ENCODE measurements around the gene NEK1. TPM values are rescaled to one million over a fixed set of nuclear protein-coding genes. Genes with fewer than 3 reads are reported as not detected.
A peak's percentile ranks its signal among the peaks of the same experiment; 100 is the strongest.
"Not testable (repeated sequence)": the region's sequence is repeated elsewhere in the genome, so short reads cannot be mapped to it uniquely, and the experiment has no call there.

The NEK1 gene
- total and polyA plus RNA-seq, 7 experiments from 2014 or later, result 7.8 to 21.0 (median 13.9) TPM

- Mint-ChIP-seq H3K27ac (peak overlapping the region in 2 of 9 donors; percentile 5 to 17), H3K9me3 (no peaks in the 10 kb centered on the region), H3K4me1 (peaks cover 0 to 9% (median 0%) of the 10 kb centered on the region in 7 donors), H3K4me3 (no peak overlapping the region), H3K27me3 (no peaks in the 10 kb centered on the region), H3K36me3 (peaks cover 0 to 45% (median 16%) of the 10 kb centered on the region in 5 donors)
- Histone ChIP-seq H3K4me3 (ENCODE audit: low read length) (no peak overlapping the region), H3K27ac (ENCODE audit: low read depth, low read length) (no peak overlapping the region), H3K9me3 (ENCODE audit: control insufficient read depth in 2 of 3, low read length in 3 of 3) (no peaks in the 10 kb centered on the region), H3K27me3 (ENCODE audit: control insufficient read depth in 2 of 2, insufficient read depth in 2 of 2, low read length in 2 of 2) (no peaks in the 10 kb centered on the region), H3K4me1 (ENCODE audit: control insufficient read depth in 2 of 2, insufficient read depth in 2 of 2, low read length in 2 of 2) (no peaks in the 10 kb centered on the region), H3K36me3 (ENCODE audit: control insufficient read depth in 2 of 3, insufficient read depth in 3 of 3, low read length in 3 of 3) (no peaks in the 10 kb centered on the region)
- DNase-seq (no peak), ATAC-seq (no peak)
- intact Hi-C loops (cut with micrococcal nuclease), result no loop called here
- CTCF ChIA-PET, result interaction anchor here (1.1 kb wide), 1 partner anchor 13 kb away, joined by 5 read pairs; no protein-coding TSS in a partner anchor
- POLR2A ChIA-PET, result no interaction called here
Observed at GRCh38 chr4:169436734-169437133, 175.6 kb downstream of the NEK1 start.

DNA sequence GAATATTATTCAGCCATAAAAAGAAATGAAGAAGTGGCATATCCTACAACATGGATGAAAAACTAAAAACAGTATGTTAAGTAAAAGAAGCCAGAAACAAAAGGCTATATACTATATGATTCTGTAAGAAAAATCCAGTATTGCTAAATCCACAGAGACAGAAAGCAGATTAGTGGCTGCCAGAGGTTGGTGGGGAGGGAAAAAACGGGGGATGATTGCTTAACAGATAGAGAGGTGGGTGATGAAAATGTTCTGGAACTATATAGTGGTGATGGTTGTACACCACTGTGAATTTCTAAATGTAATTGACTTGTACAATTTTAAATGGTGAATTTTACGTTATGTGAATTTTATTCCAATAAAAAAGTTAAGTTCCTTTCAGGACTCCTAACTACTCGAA lies 184.0 kb downstream of the NEK1 start:
- ChIA-PET POLR2A (no interaction called here), CTCF (no interaction called here)
- H3K4me1 ChIP-seq (ENCODE audit: control insufficient read depth in 2 of 2, insufficient read depth in 2 of 2, low read length in 2 of 2), result no peaks in the 10 kb centered on the region
- H3K9me3 Mint-ChIP-seq, result peaks cover 0 to 3% (median 0%) of the 10 kb centered on the region in 11 donors
- H3K4me1 Mint-ChIP-seq, result peaks cover 0 to 6% (median 0%) of the 10 kb centered on the region in 7 donors
- no peaks in the 10 kb centered on the region for H3K27me3 ChIP-seq (ENCODE audit: control insufficient read depth in 2 of 2, insufficient read depth in 2 of 2, low read length in 2 of 2)
- H3K4me3 Mint-ChIP-seq, result no peak overlapping the region
- no peak overlapping the region for H3K4me3 ChIP-seq (ENCODE audit: low read length)
- intact Hi-C loops (cut with micrococcal nuclease), result no loop called here
- peaks cover 5 to 48% (median 34%) of the 10 kb centered on the region in 5 donors for H3K36me3 Mint-ChIP-seq
- no peak overlapping the region for H3K27ac ChIP-seq (ENCODE audit: low read depth, low read length)
- DNase-seq, result no peak
- no peak overlapping the region for H3K27ac Mint-ChIP-seq
- H3K9me3 ChIP-seq (ENCODE audit: control insufficient read depth in 2 of 3, low read length in 3 of 3), result no peaks in the 10 kb centered on the region
- no peaks in the 10 kb centered on the region for H3K27me3 Mint-ChIP-seq
- H3K36me3 ChIP-seq (ENCODE audit: control insufficient read depth in 2 of 3, insufficient read depth in 3 of 3, low read length in 3 of 3), result peaks cover 0 to 6% (median 5%) of the 10 kb centered on the region in 3 experiments
- ATAC-seq, result no peak

GRCh38 chr4:169427727-169428126 lies 184.7 kb downstream of the NEK1 start:
- H3K4me3 Mint-ChIP-seq; H3K36me3 ChIP-seq (ENCODE audit: control insufficient read depth in 2 of 3, insufficient read depth in 3 of 3, low read length in 3 of 3); H3K4me3 ChIP-seq (ENCODE audit: low read length); CTCF ChIA-PET; ATAC-seq; H3K27ac Mint-ChIP-seq; H3K27me3 Mint-ChIP-seq; H3K4me1 Mint-ChIP-seq; DNase-seq; intact Hi-C loops (cut with micrococcal nuclease); H3K4me1 ChIP-seq (ENCODE audit: control insufficient read depth in 2 of 2, insufficient read depth in 2 of 2, low read length in 2 of 2); H3K9me3 ChIP-seq (ENCODE audit: control insufficient read depth in 2 of 3, low read length in 3 of 3); H3K27me3 ChIP-seq (ENCODE audit: control insufficient read depth in 2 of 2, insufficient read depth in 2 of 2, low read length in 2 of 2); H3K9me3 Mint-ChIP-seq; H3K27ac ChIP-seq (ENCODE audit: low read depth, low read length); POLR2A ChIA-PET: not testable (repeated sequence)
- H3K36me3 Mint-ChIP-seq, result peaks cover 5 to 49% (median 35%) of the 10 kb centered on the region in 5 donors

DNA sequence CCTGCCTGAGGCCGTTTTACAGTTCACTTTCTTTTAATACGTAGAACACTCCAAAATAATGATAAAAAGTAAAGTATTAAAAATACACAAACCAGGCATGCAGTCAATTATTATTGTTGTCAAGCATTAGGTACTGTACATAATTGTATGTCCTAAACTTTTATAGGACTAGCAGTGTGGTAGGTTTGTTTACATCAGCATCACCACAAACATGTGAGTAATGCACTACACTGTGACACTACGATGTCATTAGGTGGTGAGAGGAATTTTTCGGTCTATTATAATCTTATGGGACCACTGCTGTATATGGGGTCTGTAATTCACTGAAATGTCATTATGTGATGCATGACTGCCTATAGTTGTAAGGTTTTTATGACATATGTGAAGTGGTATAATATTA lies 192.1 kb downstream of the NEK1 start:
- ChIA-PET CTCF (no interaction called here), POLR2A (no interaction called here)
- H3K9me3 Mint-ChIP-seq, result peaks cover 0 to 2% (median 0%) of the 10 kb centered on the region in 11 donors
- H3K9me3 ChIP-seq (ENCODE audit: control insufficient read depth in 2 of 3, low read length in 3 of 3), result no peaks in the 10 kb centered on the region
- no peaks in the 10 kb centered on the region for H3K27me3 ChIP-seq (ENCODE audit: control insufficient read depth in 2 of 2, insufficient read depth in 2 of 2, low read length in 2 of 2)
- peaks cover 5 to 59% (median 33%) of the 10 kb centered on the region in 5 donors for H3K36me3 Mint-ChIP-seq
- intact Hi-C loops (cut with micrococcal nuclease), result no loop called here
- H3K4me3 ChIP-seq (ENCODE audit: low read length), result no peak overlapping the region
- DNase-seq (no peak), ATAC-seq (no peak)
- no peak overlapping the region for H3K27ac Mint-ChIP-seq
- H3K4me3 Mint-ChIP-seq, result no peak overlapping the region
- peaks cover 0 to 19% (median 0%) of the 10 kb centered on the region in 7 donors for H3K4me1 Mint-ChIP-seq
- H3K36me3 ChIP-seq (ENCODE audit: control insufficient read depth in 2 of 3, insufficient read depth in 3 of 3, low read length in 3 of 3), result peaks cover 0 to 6% (median 5%) of the 10 kb centered on the region in 3 experiments
- H3K27ac ChIP-seq (ENCODE audit: low read depth, low read length), result no peak overlapping the region
- no peaks in the 10 kb centered on the region for H3K4me1 ChIP-seq (ENCODE audit: control insufficient read depth in 2 of 2, insufficient read depth in 2 of 2, low read length in 2 of 2)
- no peaks in the 10 kb centered on the region for H3K27me3 Mint-ChIP-seq

GRCh38 chr4:169418846-169419245 lies 193.5 kb downstream of the NEK1 start:
- Histone ChIP-seq H3K9me3 (ENCODE audit: control insufficient read depth in 2 of 3, low read length in 3 of 3) (no peaks in the 10 kb centered on the region), H3K27me3 (ENCODE audit: control insufficient read depth in 2 of 2, insufficient read depth in 2 of 2, low read length in 2 of 2) (no peaks in the 10 kb centered on the region), H3K4me1 (ENCODE audit: control insufficient read depth in 2 of 2, insufficient read depth in 2 of 2, low read length in 2 of 2) (no peaks in the 10 kb centered on the region), H3K36me3 (ENCODE audit: control insufficient read depth in 2 of 3, insufficient read depth in 3 of 3, low read length in 3 of 3) (no peaks in the 10 kb centered on the region), H3K27ac (ENCODE audit: low read depth, low read length) (no peak overlapping the region), H3K4me3 (ENCODE audit: low read length) (no peak overlapping the region)
- ATAC-seq (no peak), DNase-seq (no peak)
- intact Hi-C loops (cut with micrococcal nuclease), result no loop called here
- peaks cover 0 to 47% (median 26%) of the 10 kb centered on the region in 5 donors for H3K36me3 Mint-ChIP-seq
- no peaks in the 10 kb centered on the region for H3K27me3 Mint-ChIP-seq
- peaks cover 0 to 19% (median 0%) of the 10 kb centered on the region in 7 donors for H3K4me1 Mint-ChIP-seq
- POLR2A ChIA-PET, result no interaction called here
- CTCF ChIA-PET, result no interaction called here
- H3K9me3 Mint-ChIP-seq, result peaks cover 0 to 2% (median 0%) of the 10 kb centered on the region in 11 donors
- H3K27ac Mint-ChIP-seq, result no peak overlapping the region
- H3K4me3 Mint-ChIP-seq, result no peak overlapping the region

GRCh38 chr4:169417629-169418282 lies 194.6 kb downstream of the NEK1 start:
- Mint-ChIP-seq H3K4me1 (peaks cover 0 to 20% (median 1%) of the 10 kb centered on the region in 7 donors), H3K27ac (no peak overlapping the region), H3K4me3 (no peak overlapping the region), H3K36me3 (peaks cover 0 to 47% (median 26%) of the 10 kb centered on the region in 5 donors), H3K9me3 (peaks cover 0 to 2% (median 0%) of the 10 kb centered on the region in 11 donors), H3K27me3 (no peaks in the 10 kb centered on the region)
- Histone ChIP-seq H3K27ac (ENCODE audit: low read depth, low read length) (no peak overlapping the region), H3K4me3 (ENCODE audit: low read length) (no peak overlapping the region), H3K4me1 (ENCODE audit: control insufficient read depth in 2 of 2, insufficient read depth in 2 of 2, low read length in 2 of 2) (peaks cover 0 to 1% of the 10 kb centered on the region in 2 donors), H3K36me3 (ENCODE audit: control insufficient read depth in 2 of 3, insufficient read depth in 3 of 3, low read length in 3 of 3) (no peaks in the 10 kb centered on the region), H3K9me3 (ENCODE audit: control insufficient read depth in 2 of 3, low read length in 3 of 3) (no peaks in the 10 kb centered on the region), H3K27me3 (ENCODE audit: control insufficient read depth in 2 of 2, insufficient read depth in 2 of 2, low read length in 2 of 2) (no peaks in the 10 kb centered on the region)
- ChIA-PET CTCF (interaction anchor here (0.6 kb wide), 1 partner anchor 478 kb away, joined by 5 read pairs; no protein-coding TSS in a partner anchor), POLR2A (interaction anchor here (0.6 kb wide), 1 partner anchor 218 kb away, joined by 5 read pairs; no protein-coding TSS in a partner anchor)
- no peak for DNase-seq
- ATAC-seq, result no peak
- intact Hi-C loops (cut with micrococcal nuclease), result no loop called here

GRCh38 chr4:169416997-169417396 lies 195.4 kb downstream of the NEK1 start:
- CTCF ChIA-PET, result no interaction called here
- peaks cover 0 to 2% (median 0%) of the 10 kb centered on the region in 11 donors for H3K9me3 Mint-ChIP-seq
- intact Hi-C loops (cut with micrococcal nuclease), result no loop called here
- no peaks in the 10 kb centered on the region for H3K27me3 Mint-ChIP-seq
- Histone ChIP-seq H3K27me3 (ENCODE audit: control insufficient read depth in 2 of 2, insufficient read depth in 2 of 2, low read length in 2 of 2) (no peaks in the 10 kb centered on the region), H3K4me3 (ENCODE audit: low read length) (no peak overlapping the region), H3K4me1 (ENCODE audit: control insufficient read depth in 2 of 2, insufficient read depth in 2 of 2, low read length in 2 of 2) (peaks cover 0 to 9% of the 10 kb centered on the region in 2 donors), H3K36me3 (ENCODE audit: control insufficient read depth in 2 of 3, insufficient read depth in 3 of 3, low read length in 3 of 3) (no peaks in the 10 kb centered on the region), H3K27ac (ENCODE audit: low read depth, low read length) (no peak overlapping the region), H3K9me3 (ENCODE audit: control insufficient read depth in 2 of 3, low read length in 3 of 3) (no peaks in the 10 kb centered on the region)
- H3K4me1 Mint-ChIP-seq, result peaks cover 2 to 27% (median 9%) of the 10 kb centered on the region in 7 donors
- peaks cover 0 to 39% (median 22%) of the 10 kb centered on the region in 5 donors for H3K36me3 Mint-ChIP-seq
- POLR2A ChIA-PET, result interaction anchor here (0.6 kb wide), 1 partner anchor 217 kb away, joined by 5 read pairs; no protein-coding TSS in a partner anchor
- no peak overlapping the region for H3K4me3 Mint-ChIP-seq
- DNase-seq (no peak), ATAC-seq (no peak)
- no peak overlapping the region for H3K27ac Mint-ChIP-seq

All from naive thymus-derived CD4-positive, alpha-beta T cell (primary cell).